OCI-LY1 (cell line): ENCODE data around the gene DGCR8.

Experiments used
- H2AFZ ChIP-seq: fragments of 200-600 bp; sonication (generic), shearing (Covaris generic); 2 replicates; pipeline ENCODE4 v1.6.0; 2014; ENCODE audit warnings: antibody characterized with exemption, mild to moderate bottlenecking, low read length
- H3F3A ChIP-seq: fragments of 200-600 bp; sonication (generic), shearing (Covaris generic); 2 replicates; pipeline ENCODE4 v1.6.0; 2014; ENCODE audit warnings: mild to moderate bottlenecking, antibody characterized with exemption, low read length, moderate library complexity; ENCODE audit not compliant: insufficient read depth
- H3K27ac ChIP-seq: fragments of 200-600 bp; sonication (generic); 2 replicates; pipeline ENCODE4 v1.5.1; 2014; ENCODE audit warnings: low read length, mixed run types, mild to moderate bottlenecking, low read depth; ENCODE audit not compliant: poor library complexity, severe bottlenecking
- H3K27me3 ChIP-seq: fragments of 200-600 bp; sonication (generic); 2 replicates; pipeline ENCODE4 v1.6.0; 2014; ENCODE audit warnings: antibody characterized with exemption, mild to moderate bottlenecking, low read length, moderate library complexity; ENCODE audit not compliant: insufficient read depth
- H3K36me3 ChIP-seq: fragments of 200-600 bp; sonication (generic); 2 replicates; pipeline ENCODE4 v1.6.1; 2014; ENCODE audit warnings: mild to moderate bottlenecking, antibody characterized with exemption, low read length, moderate library complexity, mixed read lengths; ENCODE audit not compliant: insufficient read depth
- H3K4me1 ChIP-seq: fragments of 200-600 bp; sonication (generic); 2 replicates; pipeline ENCODE4 v1.5.1; 2014; ENCODE audit warnings: mild to moderate bottlenecking, low read length, moderate library complexity; ENCODE audit not compliant: insufficient read depth, severe bottlenecking
- H3K4me2 ChIP-seq: fragments of 200-600 bp; sonication (generic), shearing (Covaris generic); 2 replicates; pipeline ENCODE4 v1.6.1; 2014; ENCODE audit warnings: low read length
- H3K4me3 ChIP-seq: fragments of 200-600 bp; sonication (generic); 2 replicates; pipeline ENCODE4 v1.5.1; 2014; ENCODE audit warnings: low read length, low read depth, mild to moderate bottlenecking, mixed read lengths; ENCODE audit not compliant: poor library complexity, severe bottlenecking
- H3K79me2 ChIP-seq: fragments of 200-600 bp; shearing (Covaris generic); 2 replicates; pipeline ENCODE4 v1.6.1; 2016; ENCODE audit warnings: mixed run types, low read length, mixed read lengths; ENCODE audit not compliant: insufficient read depth
- H3K9ac ChIP-seq: fragments of 200-600 bp; sonication (generic), shearing (Covaris generic); 2 replicates; pipeline ENCODE4 v1.6.1; 2014; ENCODE audit warnings: mild to moderate bottlenecking, low read length, mixed read lengths
- H3K9me2 ChIP-seq: fragments of 200-600 bp; sonication (generic), shearing (Covaris generic); 2 replicates; pipeline ENCODE4 v1.6.1; 2014; ENCODE audit warnings: low read depth, mild to moderate bottlenecking, low read length, mixed read lengths
- H3K9me3 ChIP-seq: fragments of 200-600 bp; shearing (Covaris generic); 2 replicates; pipeline ENCODE4 v1.6.1; 2014; ENCODE audit warnings: low read length, mixed read lengths
- H4K20me1 ChIP-seq: fragments of 200-600 bp; sonication (generic), shearing (Covaris generic); 2 replicates; pipeline ENCODE4 v1.6.0; 2016; ENCODE audit warnings: mild to moderate bottlenecking, low read length; ENCODE audit not compliant: insufficient read depth
- EZH2 ChIP-seq: fragments of 200-600 bp; sonication (generic), shearing (Covaris generic); IDR thresholded peaks from 2 replicates; pipeline ENCODE4 v1.8.0; 2017; ENCODE audit warnings: borderline replicate concordance, mixed run types, mild to moderate bottlenecking, antibody characterized with exemption, low read length, moderate library complexity, mixed read lengths
- TF ChIP-seq, protein P1 (sequence below): fragments of 200-600 bp; sonication (generic), shearing (Covaris generic); IDR thresholded peaks from 2 replicates; pipeline ENCODE4 v1.5.1; 2017; ENCODE audit warnings: mild to moderate bottlenecking, antibody characterized with exemption, low read length, moderate library complexity, mixed read lengths

Gene DGCR8

GRCh38 chr22:20046730-20047129, 33.3 kb upstream of the DGCR8 start:
- H3K27me3 ChIP-seq, result no peaks in the 10 kb centered on the region
- H3K4me3 ChIP-seq, result no peak overlapping the region
- no peaks in the 10 kb centered on the region for H4K20me1 ChIP-seq
- H3K9me3 ChIP-seq, result peaks cover 3% of the 10 kb centered on the region; the same call in 1 of the 2 replicates
- no peak overlapping the region for H3K4me2 ChIP-seq
- H3K79me2 ChIP-seq, result no peaks in the 10 kb centered on the region
- no peaks in the 10 kb centered on the region for H3K9me2 ChIP-seq
- no peak overlapping the region for H3K9ac ChIP-seq
- H3K27ac ChIP-seq, result no peak overlapping the region
- H2AFZ ChIP-seq, result no peak overlapping the region
- H3K36me3 ChIP-seq, result peaks cover 33% of the 10 kb centered on the region
- TF ChIP-seq, protein P1, sequence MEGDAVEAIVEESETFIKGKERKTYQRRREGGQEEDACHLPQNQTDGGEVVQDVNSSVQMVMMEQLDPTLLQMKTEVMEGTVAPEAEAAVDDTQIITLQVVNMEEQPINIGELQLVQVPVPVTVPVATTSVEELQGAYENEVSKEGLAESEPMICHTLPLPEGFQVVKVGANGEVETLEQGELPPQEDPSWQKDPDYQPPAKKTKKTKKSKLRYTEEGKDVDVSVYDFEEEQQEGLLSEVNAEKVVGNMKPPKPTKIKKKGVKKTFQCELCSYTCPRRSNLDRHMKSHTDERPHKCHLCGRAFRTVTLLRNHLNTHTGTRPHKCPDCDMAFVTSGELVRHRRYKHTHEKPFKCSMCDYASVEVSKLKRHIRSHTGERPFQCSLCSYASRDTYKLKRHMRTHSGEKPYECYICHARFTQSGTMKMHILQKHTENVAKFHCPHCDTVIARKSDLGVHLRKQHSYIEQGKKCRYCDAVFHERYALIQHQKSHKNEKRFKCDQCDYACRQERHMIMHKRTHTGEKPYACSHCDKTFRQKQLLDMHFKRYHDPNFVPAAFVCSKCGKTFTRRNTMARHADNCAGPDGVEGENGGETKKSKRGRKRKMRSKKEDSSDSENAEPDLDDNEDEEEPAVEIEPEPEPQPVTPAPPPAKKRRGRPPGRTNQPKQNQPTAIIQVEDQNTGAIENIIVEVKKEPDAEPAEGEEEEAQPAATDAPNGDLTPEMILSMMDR, result no peak
- no peaks in the 10 kb centered on the region for H3F3A ChIP-seq
- no peaks in the 10 kb centered on the region for H3K4me1 ChIP-seq

GRCh38 chr22:20051927-20052308, 28.1 kb upstream of the DGCR8 start:
- Histone ChIP-seq H3K36me3 (peaks cover 35% of the 10 kb centered on the region), H3K4me2 (no peak overlapping the region), H4K20me1 (no peaks in the 10 kb centered on the region), H2AFZ (no peak overlapping the region), H3K4me3 (no peak overlapping the region), H3F3A (no peaks in the 10 kb centered on the region), H3K4me1 (no peaks in the 10 kb centered on the region), H3K27ac (no peak overlapping the region), H3K9ac (no peak overlapping the region), H3K79me2 (no peaks in the 10 kb centered on the region), H3K9me2 (no peaks in the 10 kb centered on the region), H3K9me3 (peaks cover 3% of the 10 kb centered on the region; the same call in 1 of the 2 replicates), H3K27me3 (no peaks in the 10 kb centered on the region)
- TF ChIP-seq, protein P1, result no peak
- TF ChIP-seq EZH2, result no peak

DNA sequence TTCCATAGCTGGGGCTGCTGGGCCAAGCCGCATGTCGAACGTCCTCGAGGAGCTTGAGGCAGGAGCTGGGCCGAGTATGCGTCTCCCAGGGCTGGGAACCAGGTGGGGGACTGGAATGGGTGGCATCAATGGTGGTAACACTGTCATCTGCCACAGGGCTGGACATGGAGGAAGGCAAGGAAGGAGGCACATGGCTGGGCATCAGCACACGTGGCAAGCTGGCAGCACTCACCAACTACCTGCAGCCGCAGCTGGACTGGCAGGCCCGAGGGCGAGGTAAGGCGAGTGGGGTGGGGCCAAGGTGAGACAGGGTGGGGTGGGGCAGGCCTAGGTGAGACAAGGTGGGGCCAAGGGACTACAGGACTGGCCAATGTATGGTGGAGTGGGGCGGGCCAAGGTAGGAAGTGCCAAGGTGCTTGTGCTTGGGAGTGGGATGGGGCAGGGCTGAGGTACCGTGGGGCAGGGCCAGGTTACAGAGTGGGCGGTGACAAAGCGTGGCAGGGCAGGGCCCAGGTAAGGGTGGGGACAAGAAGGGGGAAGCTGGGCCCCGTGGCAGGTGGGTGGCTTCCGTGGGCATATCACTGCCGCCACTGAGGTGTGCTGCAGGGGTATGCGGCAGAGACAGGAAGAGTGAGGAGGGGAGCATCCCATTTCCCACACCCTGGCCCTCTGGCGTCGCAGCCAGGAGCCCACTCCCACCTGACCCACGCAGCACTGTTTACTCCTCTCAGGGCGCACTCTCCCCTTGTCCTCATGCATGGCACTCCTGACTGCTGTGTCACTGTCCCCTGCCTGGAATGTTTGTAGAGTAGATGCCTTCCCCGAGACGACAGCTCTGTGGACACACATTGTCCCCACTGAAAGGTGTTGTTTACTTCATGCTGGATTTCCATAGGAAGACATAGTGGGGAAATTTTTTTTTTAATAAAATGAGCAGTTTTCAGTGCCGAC, 27.5 kb upstream of the DGCR8 start:
- Histone ChIP-seq H3K27ac (no peak overlapping the region), H4K20me1 (no peaks in the 10 kb centered on the region), H3K36me3 (peaks cover 31% of the 10 kb centered on the region), H3K4me2 (no peak overlapping the region), H2AFZ (no peak overlapping the region), H3K4me1 (no peaks in the 10 kb centered on the region), H3F3A (no peaks in the 10 kb centered on the region), H3K4me3 (no peak overlapping the region), H3K9me3 (peaks cover 3% of the 10 kb centered on the region; the same call in 1 of the 2 replicates), H3K79me2 (no peaks in the 10 kb centered on the region), H3K9me2 (no peaks in the 10 kb centered on the region), H3K9ac (no peak overlapping the region), H3K27me3 (no peaks in the 10 kb centered on the region)
- TF ChIP-seq EZH2, result no peak
- TF ChIP-seq, protein P1, result no peak
